IPS DF 6.9 (cell line): ENCODE measurements around the gene RASAL3.
"Not testable (repeated sequence)": the region's sequence is repeated elsewhere in the genome, so short reads cannot be mapped to it uniquely, and the experiment has no call there.

Experiments used
- DNase-seq: peaks from one replicate; pipeline ENCODE4 v3.0.0-alpha.2; 2013; ENCODE audit warnings: low read depth, low spot score
- H3K27ac ChIP-seq: one replicate; pipeline ENCODE4 v1.5.1; 2013; ENCODE audit warnings: low read length, control low read depth
- H3K27me3 ChIP-seq: 2 replicates; pipeline ENCODE4 v1.6.1; 2013; ENCODE audit warnings: mild to moderate bottlenecking, low read length; ENCODE audit not compliant: control insufficient read depth, insufficient read depth
- H3K36me3 ChIP-seq: 2 replicates; pipeline ENCODE4 v1.6.1; 2013; ENCODE audit warnings: low read length; ENCODE audit not compliant: control insufficient read depth, insufficient read depth
- H3K4me1 ChIP-seq: 2 replicates; pipeline ENCODE4 v1.6.1; 2013; ENCODE audit warnings: low read length; ENCODE audit not compliant: control insufficient read depth, insufficient read depth
- H3K4me3 ChIP-seq: 2 replicates; pipeline ENCODE4 v1.5.1; 2013; ENCODE audit warnings: mild to moderate bottlenecking, low read length
- H3K9me3 ChIP-seq: 2 replicates; pipeline ENCODE4 v1.6.1; 2013; ENCODE audit warnings: low read length, inconsistent platforms; ENCODE audit not compliant: control insufficient read depth, insufficient read depth
- WGBS: extraction: QIAGEN DNeasy Blood & Tissue Kit; methylation state at CpG from one replicate; pipeline ENCODE4 v1.1.7; 2013; ENCODE audit warnings: mixed read lengths, missing lambda C conversion rate; ENCODE audit not compliant: insufficient read length, insufficient coverage; 5-methylcytosine and 5-hydroxymethylcytosine counted together

Gene RASAL3

DNA sequence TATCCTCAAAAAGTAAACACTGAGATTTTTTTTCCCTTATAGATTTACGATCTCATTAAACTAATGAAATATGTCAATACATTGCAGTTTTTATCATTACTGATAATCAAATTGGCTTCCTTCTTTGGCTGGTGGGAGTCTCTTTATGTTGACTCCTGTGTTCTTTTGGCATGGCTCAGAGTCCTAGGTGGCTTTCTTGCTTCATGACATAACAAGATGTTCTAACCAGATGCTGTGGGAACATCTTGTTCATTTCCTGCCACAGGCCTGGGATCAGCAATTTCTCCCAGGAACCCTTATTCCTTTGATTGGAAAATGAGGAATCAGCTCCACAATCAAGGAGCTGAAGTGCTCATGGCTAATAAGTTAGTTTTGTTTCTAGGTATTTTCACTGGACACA is 30.8 kb upstream of the RASAL3 start:
- WGBS: no CpG with 5 or more reads among the region's 1 CpG
- Histone ChIP-seq H3K4me1 (no peaks in the 10 kb centered on the region), H3K4me3 (no peak overlapping the region), H3K36me3 (no peaks in the 10 kb centered on the region), H3K27ac (no peak overlapping the region), H3K9me3 (peaks cover 4% of the 10 kb centered on the region), H3K27me3 (no peaks in the 10 kb centered on the region)
- no peak for DNase-seq

DNA sequence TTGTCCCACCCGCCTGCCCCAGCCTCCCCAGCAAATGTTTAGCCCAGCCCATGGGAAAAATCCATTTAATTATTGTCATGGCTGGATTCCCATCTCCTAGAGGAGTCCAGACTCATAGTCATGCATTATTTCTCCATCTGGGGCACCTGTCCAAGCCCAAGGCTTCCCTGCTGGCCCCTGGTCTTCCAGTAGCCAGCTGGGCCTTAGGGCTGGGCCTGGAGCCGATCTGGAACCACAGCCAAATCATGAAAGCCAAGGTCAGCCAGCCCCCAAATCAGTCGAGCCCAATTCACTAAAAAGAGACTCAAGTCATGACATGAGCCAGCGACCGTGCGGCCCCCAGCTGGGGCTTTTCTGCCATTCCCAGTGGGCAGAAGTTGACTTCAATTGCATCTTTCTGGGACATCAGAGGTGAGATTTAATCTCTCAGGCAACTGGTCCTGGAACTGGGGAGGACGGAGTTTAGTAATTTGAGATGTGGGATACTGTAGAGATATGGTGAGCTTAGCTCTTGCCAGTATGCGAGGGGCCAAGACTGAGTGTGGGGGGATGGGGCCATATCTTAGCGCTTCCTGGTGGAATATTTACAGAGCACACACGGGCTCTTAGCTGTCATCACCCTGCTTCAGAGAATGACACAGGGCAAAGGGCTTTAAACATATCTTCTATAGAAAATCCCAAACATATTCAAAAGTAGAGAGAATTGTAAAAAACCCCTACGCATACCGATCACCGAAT is 24.3 kb upstream of the RASAL3 start:
- H3K4me3 ChIP-seq: no peak overlapping the region
- no peak overlapping the region for H3K27ac ChIP-seq
- H3K4me1 ChIP-seq: no peaks in the 10 kb centered on the region
- 100% methylated on average over 3 of the region's 13 CpGs for WGBS
- H3K36me3 ChIP-seq: no peaks in the 10 kb centered on the region
- H3K9me3 ChIP-seq: peaks cover 2% of the 10 kb centered on the region
- no peak for DNase-seq
- no peaks in the 10 kb centered on the region for H3K27me3 ChIP-seq

DNA sequence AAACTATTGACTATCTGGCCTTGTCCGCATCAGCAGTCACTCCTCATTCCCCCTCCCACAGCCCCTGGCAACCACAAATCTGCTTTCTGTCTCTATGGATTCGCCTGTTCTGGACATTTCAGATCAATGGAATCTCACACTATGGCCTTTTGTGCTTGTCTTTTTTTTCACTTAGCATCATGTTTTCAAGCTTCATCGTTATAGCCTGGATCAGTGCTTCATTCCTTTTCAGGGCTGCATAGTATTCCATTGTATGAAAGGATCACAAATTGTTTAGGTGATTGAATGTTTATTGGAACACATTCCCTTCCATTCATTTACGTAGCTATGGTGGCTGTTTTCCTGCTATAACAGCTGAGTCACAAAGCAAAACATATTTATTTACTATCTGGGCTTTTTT is 22.7 kb upstream of the RASAL3 start:
- Histone ChIP-seq H3K36me3 (no peaks in the 10 kb centered on the region), H3K27ac (no peak overlapping the region), H3K27me3 (no peaks in the 10 kb centered on the region), H3K4me3 (no peak overlapping the region), H3K4me1 (no peaks in the 10 kb centered on the region), H3K9me3 (peaks cover 5% of the 10 kb centered on the region)
- WGBS: no CpG with 5 or more reads among the region's 4 CpGs
- DNase-seq: no peak

DNA sequence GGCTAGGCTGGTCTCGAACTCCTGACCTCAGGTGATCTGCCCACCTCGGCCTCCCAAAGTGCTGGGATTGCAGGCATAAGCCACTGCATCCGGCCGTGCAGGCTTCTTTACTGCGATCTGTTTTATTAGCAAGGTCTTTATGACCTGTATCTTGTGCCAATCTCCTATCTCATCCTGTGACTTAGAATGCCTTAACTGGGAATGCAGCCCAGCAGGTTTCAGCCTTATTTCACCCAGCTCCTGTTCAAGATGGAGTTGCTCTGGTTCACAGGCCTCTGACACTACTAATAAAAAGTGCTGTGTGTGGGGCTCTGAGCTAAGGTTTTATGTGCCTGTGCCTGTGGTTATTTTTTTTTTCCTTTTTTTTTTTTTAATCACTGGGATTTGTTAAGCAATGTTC is 21.4 kb upstream of the RASAL3 start:
- H3K27me3 ChIP-seq, H3K4me1 ChIP-seq, H3K4me3 ChIP-seq, H3K9me3 ChIP-seq, DNase-seq, H3K27ac ChIP-seq, H3K36me3 ChIP-seq: not testable (repeated sequence)
- no CpG with 5 or more reads among the region's 5 CpGs for WGBS

DNA sequence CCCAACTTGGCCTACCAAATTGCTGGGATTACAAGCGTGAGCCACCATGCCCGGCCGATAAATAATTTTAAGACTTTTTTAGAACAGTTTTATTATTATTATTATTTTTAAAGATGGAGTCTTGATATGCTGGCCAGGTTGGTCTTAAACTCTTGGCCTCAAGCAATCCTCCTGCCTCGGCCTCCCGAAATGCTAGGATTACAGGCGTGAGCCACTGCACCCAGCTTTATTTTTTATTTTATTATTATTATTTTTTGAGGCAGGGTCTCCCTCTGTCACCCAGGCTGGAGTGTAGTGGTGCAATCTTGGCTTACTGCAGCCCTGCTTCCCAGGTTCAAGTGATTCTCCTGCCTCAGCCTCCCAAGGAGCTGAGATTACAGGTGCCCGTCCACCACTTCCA is 16.7 kb upstream of the RASAL3 start:
- no CpG with 5 or more reads among the region's 7 CpGs for WGBS
- not testable (repeated sequence) for DNase-seq, H3K27ac ChIP-seq, H3K27me3 ChIP-seq, H3K36me3 ChIP-seq, H3K4me3 ChIP-seq, H3K4me1 ChIP-seq
- H3K9me3 ChIP-seq: peaks cover 12% of the 10 kb centered on the region

DNA sequence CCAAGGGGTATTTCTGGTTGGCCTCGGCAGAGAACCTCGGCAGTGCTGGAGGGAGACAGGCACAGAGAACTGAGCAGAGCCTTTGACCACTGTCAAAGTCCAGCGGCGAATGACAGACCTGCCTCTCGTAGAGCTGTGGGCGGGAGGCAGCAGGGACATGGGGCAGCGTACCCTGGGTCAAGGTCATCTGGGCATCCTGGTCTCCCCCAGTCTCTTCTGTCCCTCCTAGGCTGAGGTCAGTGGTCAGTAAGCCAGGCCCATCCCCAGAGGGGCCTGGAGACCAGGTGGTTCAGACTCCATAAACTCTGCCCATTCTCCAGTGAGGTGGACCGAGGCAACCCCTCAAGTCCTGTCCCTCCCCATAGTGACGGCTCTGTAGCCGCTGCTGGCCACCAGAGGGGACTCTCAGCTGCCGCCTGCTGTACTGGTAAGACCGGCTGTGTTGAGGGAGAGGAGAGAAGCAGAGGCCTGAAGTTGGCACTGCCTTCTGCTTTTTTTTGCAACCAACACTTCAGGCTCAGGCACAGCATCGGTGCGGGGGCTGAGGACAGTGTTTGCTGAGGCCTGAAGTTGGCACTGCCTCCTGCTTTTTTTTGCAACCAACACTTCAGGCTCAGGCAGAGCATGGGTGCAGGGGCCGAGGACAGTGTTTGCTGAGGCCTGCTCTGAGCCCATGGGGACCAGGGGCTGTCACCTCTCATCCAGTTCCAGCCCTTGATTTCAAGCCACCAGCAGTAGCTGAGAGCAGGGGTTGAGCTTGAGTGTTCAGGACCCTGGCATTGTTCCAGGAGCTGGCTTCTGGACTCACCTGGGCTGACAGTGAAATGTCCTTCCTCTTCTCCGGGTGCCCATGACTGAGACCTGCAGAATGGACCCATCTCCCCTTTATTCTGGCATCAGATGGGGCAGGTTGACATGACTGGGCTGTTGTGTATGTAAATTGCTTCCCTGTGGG is 15.3 kb upstream of the RASAL3 start, which contains the start of gene PGLYRP2:
PGLYRP2 (minus strand) TSS at position 111 of the 955 bp plus-strand sequence. CDS start 130 bp downstream, outside the sequence.
- Histone ChIP-seq H3K4me3 (no peak within 1 kb of the TSS), H3K4me1 (no peaks in the 10 kb centered on the region), H3K27ac (no peak within 1 kb of the TSS), H3K27me3 (no peaks in the 10 kb centered on the region; the same call in 1 of the 2 replicates), H3K36me3 (no peaks in the 10 kb centered on the region), H3K9me3 (peaks cover 12% of the 10 kb centered on the region)
- DNase-seq: no peak
- WGBS: no CpG with 5 or more reads among the region's 16 CpGs

DNA sequence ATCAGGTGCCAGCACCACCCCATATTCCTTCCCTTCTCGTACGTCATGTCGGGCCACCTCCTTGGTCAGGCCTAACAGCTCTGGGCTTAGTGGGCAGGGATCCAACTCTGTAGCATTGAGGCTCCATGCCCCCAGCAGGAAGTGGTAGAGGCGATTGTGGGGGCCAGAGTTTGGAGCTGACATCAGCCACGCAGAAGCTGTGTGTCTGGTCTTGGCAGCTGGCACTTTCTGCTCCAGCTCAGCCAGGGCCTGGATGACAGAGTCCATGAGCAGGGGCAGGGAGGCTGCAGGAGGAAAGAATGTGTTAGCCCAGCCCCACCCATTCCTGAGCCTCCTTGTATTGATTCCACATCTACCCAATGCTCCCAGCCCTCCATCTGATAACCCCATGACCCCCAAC is 12.0 kb upstream of the RASAL3 start:
- Histone ChIP-seq H3K36me3 (no peaks in the 10 kb centered on the region), H3K4me1 (no peaks in the 10 kb centered on the region), H3K27ac (no peak overlapping the region), H3K9me3 (peaks cover 10% of the 10 kb centered on the region), H3K27me3 (no peaks in the 10 kb centered on the region; the same call in 1 of the 2 replicates), H3K4me3 (no peak overlapping the region)
- no CpG with 5 or more reads among the region's 5 CpGs for WGBS
- no peak for DNase-seq

DNA sequence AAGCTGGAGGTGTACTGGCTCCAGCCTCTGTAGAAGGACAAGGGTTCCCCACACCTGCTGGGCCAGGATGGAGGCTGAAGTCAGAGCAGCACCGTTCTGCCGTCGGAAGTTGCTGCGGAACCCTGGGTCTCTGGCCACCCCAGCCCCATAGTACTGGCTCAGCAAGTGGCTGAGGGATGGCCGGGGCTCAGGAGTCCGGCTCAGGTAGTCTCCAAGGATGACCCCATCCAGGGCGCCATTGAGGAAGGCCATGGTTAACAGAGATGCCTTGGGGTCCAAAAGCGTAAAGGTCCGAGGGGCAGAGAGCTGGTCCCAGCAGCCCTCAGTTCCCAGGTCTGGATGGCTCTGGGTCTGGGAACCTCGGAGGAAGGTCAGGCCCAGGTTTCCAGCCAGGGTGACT is 11.3 kb upstream of the RASAL3 start:
- H3K27ac ChIP-seq: no peak overlapping the region
- H3K36me3 ChIP-seq: no peaks in the 10 kb centered on the region
- H3K9me3 ChIP-seq: peaks cover 10% of the 10 kb centered on the region
- WGBS: no CpG with 5 or more reads among the region's 10 CpGs
- no peaks in the 10 kb centered on the region for H3K27me3 ChIP-seq
- H3K4me1 ChIP-seq: no peaks in the 10 kb centered on the region
- H3K4me3 ChIP-seq: no peak overlapping the region
- no peak for DNase-seq

DNA sequence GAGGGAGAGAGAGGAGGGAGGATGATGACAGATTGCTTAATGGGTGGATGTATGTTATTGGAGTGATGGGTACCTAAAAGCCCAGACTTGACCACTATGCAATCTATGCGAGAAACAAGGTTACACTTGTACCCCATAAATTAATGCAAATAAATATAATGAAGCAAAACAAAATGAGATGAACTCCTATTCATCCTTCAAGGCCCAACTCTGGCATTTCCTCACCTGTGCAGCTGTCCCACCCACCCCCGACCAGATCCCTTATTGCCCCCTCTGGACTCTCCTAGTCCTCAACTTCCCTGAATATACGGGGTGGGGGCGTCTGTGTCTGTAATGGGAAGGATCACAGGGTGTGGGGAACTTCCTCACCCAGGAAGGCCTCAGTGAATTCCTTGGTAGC is 10.8 kb upstream of the RASAL3 start:
- no peak overlapping the region for H3K27ac ChIP-seq
- H3K4me1 ChIP-seq: no peaks in the 10 kb centered on the region
- no peak for DNase-seq
- H3K4me3 ChIP-seq: no peak overlapping the region
- H3K36me3 ChIP-seq: no peaks in the 10 kb centered on the region
- peaks cover 10% of the 10 kb centered on the region for H3K9me3 ChIP-seq
- no CpG with 5 or more reads among the region's 4 CpGs for WGBS
- no peaks in the 10 kb centered on the region for H3K27me3 ChIP-seq

DNA sequence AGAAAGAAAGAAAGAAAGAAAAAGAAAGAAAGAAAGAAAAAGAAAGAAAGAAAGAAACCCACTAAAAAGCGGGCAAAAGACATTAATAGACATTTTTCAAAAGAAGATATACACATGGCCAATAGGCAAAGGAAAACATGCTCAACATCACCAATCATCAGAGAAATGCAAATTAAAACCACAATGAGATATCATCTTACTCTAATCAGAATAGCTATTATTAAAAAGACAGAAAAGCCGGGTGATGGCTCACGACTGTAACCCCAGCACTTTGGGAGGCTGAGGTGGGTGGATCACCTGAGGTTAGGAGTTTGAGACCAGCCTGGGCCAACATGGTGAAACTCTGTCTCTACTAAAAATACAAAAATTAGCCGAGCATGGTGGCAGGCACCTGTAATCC is 9.5 kb upstream of the RASAL3 start:
- not testable (repeated sequence) for H3K27ac ChIP-seq, H3K4me1 ChIP-seq, H3K36me3 ChIP-seq, H3K4me3 ChIP-seq, DNase-seq, H3K9me3 ChIP-seq, H3K27me3 ChIP-seq
- no CpG with 5 or more reads among the region's 4 CpGs for WGBS
